ENCODE results near the gene CTDSP2. TPM values are rescaled to one million over a fixed set of nuclear protein-coding genes. Genes with fewer than 3 reads are reported as not detected.

Gene CTDSP2
- total RNA-seq, 1 experiment from 2014 or later: 82.7 TPM

GRCh38 chr12:57853864-57854556 is 7.5 kb upstream of the CTDSP2 start:
- Histone ChIP-seq H3K36me3 (ENCODE audit: control insufficient read depth in 1 of 2, insufficient read depth in 2 of 2, low read length in 2 of 2) (no peaks in the 10 kb centered on the region), H3K9me2 (ENCODE audit: insufficient read depth) (no peaks in the 10 kb centered on the region), H2AFZ (ENCODE audit: low read depth, low read length, poor library complexity, severe bottlenecking) (no peak overlapping the region), H3K9me3 (ENCODE audit: control insufficient read depth in 1 of 2, insufficient read depth in 1 of 2, low read depth in 1 of 2, low read length in 2 of 2) (no peaks in the 10 kb centered on the region), H3K4me1 (ENCODE audit: control insufficient read depth in 1 of 2, insufficient read depth in 2 of 2, low read length in 2 of 2) (peaks cover 0 to 7% of the 10 kb centered on the region in 2 experiments; a peak in 1 of 4 replicates), H3K9ac (ENCODE audit: low read length) (no peak overlapping the region), H3K4me3 (replicated peaks in 1 of 2; ENCODE audit: low read depth in 1 of 2, low read length in 2 of 2) (no peak overlapping the region), H4K20me1 (ENCODE audit: insufficient read depth) (no peaks in the 10 kb centered on the region), H3K27me3 (ENCODE audit: insufficient read depth, low read length) (no peaks in the 10 kb centered on the region), H3K4me2 (ENCODE audit: low read length) (no peak overlapping the region), H3K27ac (ENCODE audit: low read depth, low read length) (no peak overlapping the region), H3K79me2 (ENCODE audit: insufficient read depth, low read length) (no peaks in the 10 kb centered on the region)
- RAD21 ChIA-PET (ENCODE audit: low non-redundant PET in 1 of 2, low total read pairs in 2 of 2, uncharacterized antibody in 2 of 2, unreplicated experiment in 2 of 2): no interaction called here
- POLR2A ChIA-PET: interaction anchor here (1.1 kb wide), 1 partner anchor 11 kb away, joined by 3 read pairs; no protein-coding TSS in a partner anchor
- intact Hi-C loops (cut with micrococcal nuclease): no loop called here
- DNase-seq (ENCODE audit: low read depth, low spot score) (no peak), ATAC-seq (no peak)
- TF ChIP-seq ELF1 (IDR thresholded peaks at IDR 0.05; ENCODE audit: borderline replicate concordance, low read depth): no peak
- TF ChIP-seq EGR1 (IDR thresholded peaks at IDR 0.05; ENCODE audit: low read depth): no peak
- TF ChIP-seq ZFX (IDR thresholded peaks at IDR 0.05): no peak
- no peak for TF ChIP-seq YY1 (IDR thresholded peaks at IDR 0.05; ENCODE audit: extremely low read depth, insufficient replicate concordance, low read depth, low read length)
- no peak for TF ChIP-seq JUND (IDR thresholded peaks at IDR 0.05)
- TF ChIP-seq RAD21 (IDR thresholded peaks at IDR 0.05; ENCODE audit: low read depth): no peak
- no peak for TF ChIP-seq ATF3 (IDR thresholded peaks at IDR 0.05)
- CTCF ChIA-PET: no interaction called here
- BruUV-seq (replicated peaks): no TSS peak

GRCh38 chr12:57852620-57853500 is 6.3 kb upstream of the CTDSP2 start:
- no TSS peak for BruUV-seq (replicated peaks)
- intact Hi-C loops (cut with micrococcal nuclease): no loop called here
- RAD21 ChIA-PET (ENCODE audit: low non-redundant PET in 1 of 2, low total read pairs in 2 of 2, uncharacterized antibody in 2 of 2, unreplicated experiment in 2 of 2): no interaction called here
- no peaks in the 10 kb centered on the region for H3K36me3 ChIP-seq (ENCODE audit: control insufficient read depth in 1 of 2, insufficient read depth in 2 of 2, low read length in 2 of 2)
- no peak overlapping the region for H3K9ac ChIP-seq (ENCODE audit: low read length)
- H3K4me2 ChIP-seq (ENCODE audit: low read length): no peak overlapping the region
- H3K27me3 ChIP-seq (ENCODE audit: insufficient read depth, low read length): no peaks in the 10 kb centered on the region
- H4K20me1 ChIP-seq (ENCODE audit: insufficient read depth): no peaks in the 10 kb centered on the region
- TF ChIP-seq RAD21 (IDR thresholded peaks at IDR 0.05; ENCODE audit: low read depth) (no peak), JUND (IDR thresholded peaks at IDR 0.05) (no peak), FOSL1 (IDR thresholded peaks at IDR 0.05; ENCODE audit: low read depth) (no peak)
- H3K4me3 ChIP-seq (replicated peaks in 1 of 2; ENCODE audit: low read depth in 1 of 2, low read length in 2 of 2): no peak overlapping the region
- no peaks in the 10 kb centered on the region for H3K9me2 ChIP-seq (ENCODE audit: insufficient read depth)
- no peak for DNase-seq (ENCODE audit: low read depth, low spot score)
- no peak overlapping the region for H3K27ac ChIP-seq (ENCODE audit: low read depth, low read length)
- CTCF ChIA-PET: no interaction called here
- no peaks in the 10 kb centered on the region for H3K79me2 ChIP-seq (ENCODE audit: insufficient read depth, low read length)
- H3K4me1 ChIP-seq (ENCODE audit: control insufficient read depth in 1 of 2, insufficient read depth in 2 of 2, low read length in 2 of 2): peaks cover 0 to 2% of the 10 kb centered on the region in 2 experiments; a peak in 2 of 4 replicates
- no peak for ATAC-seq
- POLR2A ChIA-PET: no interaction called here
- no peaks in the 10 kb centered on the region for H3K9me3 ChIP-seq (ENCODE audit: control insufficient read depth in 1 of 2, insufficient read depth in 1 of 2, low read depth in 1 of 2, low read length in 2 of 2)
- no peak overlapping the region for H2AFZ ChIP-seq (ENCODE audit: low read depth, low read length, poor library complexity, severe bottlenecking)

Measured in HCT116 (cell line).